B cell (primary cell): Measurements from ENCODE around the gene SLC27A1. TPM values are rescaled to one million over a fixed set of nuclear protein-coding genes. Genes with fewer than 3 reads are reported as not detected.
A peak's percentile ranks its signal among the peaks of the same experiment; 100 is the strongest.

Source experiments
- ATAC-seq: fragments of 200-7000 bp; cut with Tn5 transposase; one replicate; pipeline ENCODE4 v1.10.0; 2021; ENCODE audit warnings: low read depth, mild to moderate bottlenecking, moderate number of reproducible peaks, moderate library complexity
- CTCF ChIA-PET: fragments of 350-600 bp; sonication (Branson Sonifier 250); formaldehyde crosslinking; loops from one replicate; lab custom pipeline; 2021; ENCODE audit warnings: antibody characterized with exemption, inconsistent platforms; lab: Charles Lee
- POLR2A ChIA-PET: fragments of 350-600 bp; sonication (Branson Sonifier 250); formaldehyde crosslinking; loops from one replicate; lab custom pipeline; 2021; ENCODE audit warnings: antibody characterized with exemption; lab: Charles Lee
- DNase-seq: peaks from one replicate; pipeline ENCODE4 v3.0.0; 2013
- H2AFZ ChIP-seq: 2 replicates; pipeline ENCODE4 v1.6.1; 2012; ENCODE audit warnings: mild to moderate bottlenecking, low read depth, low read length; ENCODE audit not compliant: insufficient read depth, poor library complexity, severe bottlenecking
- H3K27ac ChIP-seq, 2 donors: 1 replicate in 1 of 2; 2 replicates in 1 of 2; pipeline ENCODE4 v1.5.1; 2012 to 2013; ENCODE audit warnings: low read length in 2 of 2, mild to moderate bottlenecking in 2 of 2, moderate library complexity in 1 of 2
- H3K27me3 ChIP-seq, 4 experiments: fragments of 200-600 bp in 1 of 4; sonication (generic) in 1 of 4; replicated peaks in 1 of 4; 1 replicate in 2 of 4; 2 replicates in 2 of 4; pipeline versions ENCODE4 v1.6.1 to v1.7.0; 2013 to 2016; ENCODE audit warnings: low read length in 3 of 4, mild to moderate bottlenecking in 2 of 4, mixed read lengths in 1 of 4, moderate library complexity in 1 of 4; ENCODE audit not compliant: insufficient read depth in 4 of 4, control insufficient read depth in 3 of 4; ENCODE audit errors: control extremely low read depth in 1 of 4
- H3K36me3 ChIP-seq, 2 experiments: replicated peaks in 1 of 2; 1 replicate in 1 of 2; 2 replicates in 1 of 2; pipeline versions ENCODE4 v1.6.1 to v1.7.1; 2013; ENCODE audit warnings: low read length in 1 of 2; ENCODE audit not compliant: insufficient read depth in 2 of 2, control insufficient read depth in 1 of 2; ENCODE audit errors: control extremely low read depth in 1 of 2, extremely low read depth in 1 of 2
- H3K4me1 ChIP-seq, 2 donors: fragments of 200-600 bp in 1 of 2; sonication (generic) in 1 of 2; 1 replicate in 1 of 2; 2 replicates in 1 of 2; pipeline versions ENCODE4 v1.5.1 to v1.6.1; 2013 to 2017; ENCODE audit warnings: low read length in 2 of 2; ENCODE audit not compliant: control insufficient read depth in 2 of 2, insufficient read depth in 2 of 2
- H3K4me2 ChIP-seq: replicated peaks from 2 replicates; pipeline ENCODE3; 2012; ENCODE audit warnings: mild to moderate bottlenecking, low read depth, low read length; ENCODE audit not compliant: poor library complexity, severe bottlenecking
- H3K4me3 ChIP-seq, 5 experiments: fragments of 200-600 bp in 1 of 5; sonication (generic) in 1 of 5; 1 replicate in 3 of 5; 2 replicates in 2 of 5; pipeline versions ENCODE4 v1.5.1 to v1.7.0; 2011 to 2016; ENCODE audit warnings: low read length in 4 of 5, mild to moderate bottlenecking in 4 of 5, low read depth in 2 of 5, control low read depth in 1 of 5, moderate library complexity in 1 of 5; ENCODE audit not compliant: insufficient read depth in 1 of 5; ENCODE audit errors: control extremely low read depth in 1 of 5, extremely low read depth in 1 of 5
- H3K79me2 ChIP-seq: fragments of 200-600 bp; sonication (generic); one replicate; pipeline ENCODE4 v1.6.0; 2016; ENCODE audit warnings: low read length; ENCODE audit not compliant: control insufficient read depth, insufficient read depth
- H3K9ac ChIP-seq: fragments of 200-600 bp; sonication (generic); 2 replicates; pipeline ENCODE4 v1.6.1; 2017; ENCODE audit warnings: mild to moderate bottlenecking, low read length, moderate library complexity
- H3K9me3 ChIP-seq, 3 donors: one replicate each; pipeline versions ENCODE4 v1.6.1 to v1.7.1; 2013; ENCODE audit warnings: low read length in 2 of 3; ENCODE audit not compliant: control insufficient read depth in 2 of 3, insufficient read depth in 1 of 3; ENCODE audit errors: control extremely low read depth in 1 of 3
- H4K20me1 ChIP-seq: 2 replicates; pipeline ENCODE4 v1.6.0; 2012; ENCODE audit warnings: mild to moderate bottlenecking, low read length; ENCODE audit not compliant: insufficient read depth, control insufficient read depth, poor library complexity, severe bottlenecking
- H3K27ac Mint-ChIP-seq: one replicate; pipeline ENCODE4 v1.8.0; 2021; ENCODE audit warnings: mixed read lengths
- H3K27me3 Mint-ChIP-seq: one replicate; pipeline ENCODE4 v1.8.0; 2021; ENCODE audit warnings: mixed read lengths
- H3K4me1 Mint-ChIP-seq: one replicate; pipeline ENCODE4 v1.8.0; 2021; ENCODE audit warnings: mixed read lengths
- H3K4me3 Mint-ChIP-seq: one replicate; pipeline ENCODE4 v1.8.0; 2021; ENCODE audit warnings: mixed read lengths
- H3K9me3 Mint-ChIP-seq: one replicate; pipeline ENCODE4 v1.8.0; 2022; ENCODE audit warnings: mixed read lengths; ENCODE audit not compliant: insufficient read depth
- CTCF ChIP-seq: fragments of 200-600 bp; IDR thresholded peaks from one replicate; pipeline ENCODE4 v1.8.0; 2022; ENCODE audit warnings: antibody characterized with exemption, mild to moderate bottlenecking
- EZH2 ChIP-seq: IDR thresholded peaks from 2 replicates; pipeline ENCODE4 v1.6.1; 2012; ENCODE audit warnings: borderline replicate concordance, low read depth, mild to moderate bottlenecking, moderate library complexity, low read length; ENCODE audit not compliant: insufficient read depth, poor library complexity, severe bottlenecking
- WGBS: methylation state at CpG from one replicate; pipeline ENCODE4 v1.1.5; 2013; ENCODE audit warnings: missing lambda C conversion rate; ENCODE audit not compliant: insufficient coverage; 5-methylcytosine and 5-hydroxymethylcytosine counted together
- intact Hi-C: fragments of 100-400 bp; cut with micrococcal nuclease; formaldehyde crosslinking; loops from one replicate; pipeline ENCODE4 v1.10.0; 2022
- polyA plus RNA-seq: library from polyadenylated mRNA; depleted of rRNA; stranded (reverse); fragments of >200 nt; gene quantifications from 2 replicates; pipeline ENCODE4 v1.2.3, GENCODE V29; 2012
- total RNA-seq, 2 donors: library from RNA; stranded (reverse); fragments of 120-200 nt in 1 of 2; gene quantifications; 1 replicate in 1 of 2; 2 replicates in 1 of 2; pipeline versions ENCODE4 v1.2.3 to v1.2.4, GENCODE V29; 2013 to 2022

SLC27A1 gene
- total and polyA plus RNA-seq, 2 donors (not counting 1 experiment from before 2014, with no cell fraction given) = 5.1 to 9.5 TPM

DNA sequence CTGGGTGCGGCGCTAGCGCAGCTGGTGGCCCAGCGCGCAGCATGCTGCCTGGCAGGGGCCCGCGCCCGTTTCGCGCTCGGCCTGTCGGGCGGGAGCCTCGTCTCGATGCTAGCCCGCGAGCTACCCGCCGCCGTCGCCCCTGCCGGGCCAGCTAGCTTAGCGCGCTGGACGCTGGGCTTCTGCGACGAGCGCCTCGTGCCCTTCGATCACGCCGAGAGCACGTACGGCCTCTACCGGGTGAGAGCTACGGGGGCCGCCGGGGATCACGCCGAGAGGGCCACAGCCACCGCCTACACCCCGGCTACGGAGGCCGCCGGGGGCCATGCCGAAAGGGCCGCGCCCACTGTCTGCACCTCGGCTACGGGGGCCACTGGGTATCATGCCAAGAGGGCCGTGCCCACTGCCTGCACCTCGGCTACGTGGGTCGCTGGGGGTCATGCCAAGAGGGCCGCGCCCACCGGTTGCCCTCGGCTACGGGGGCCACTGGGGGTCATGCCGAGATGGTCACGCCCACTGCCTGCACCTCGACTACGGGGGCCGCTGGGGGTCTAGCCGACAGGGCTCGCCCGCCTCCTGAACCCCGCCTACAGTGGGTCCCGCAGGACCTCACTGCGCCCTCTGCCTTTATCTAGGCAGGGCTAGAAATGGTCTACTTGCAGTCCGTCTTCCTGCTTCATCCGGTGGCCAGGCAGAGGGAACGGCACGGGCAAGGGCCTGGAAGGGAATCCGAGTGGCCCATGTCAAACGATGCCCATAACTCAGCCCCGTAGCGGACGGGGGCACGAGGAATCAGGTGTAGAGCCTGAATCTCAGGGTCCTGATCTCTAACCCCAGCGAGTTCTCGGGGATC lies 41.6 kb downstream of the SLC27A1 start:
- peak overlapping the region; percentile 75 for H3K4me2 ChIP-seq
- Mint-ChIP-seq H3K27ac (peak overlapping the region; percentile 95), H3K27me3 (no peaks in the 10 kb centered on the region), H3K9me3 (no peaks in the 10 kb centered on the region), H3K4me3 (peak overlapping the region; percentile 96), H3K4me1 (peaks cover 40% of the 10 kb centered on the region)
- H3K9me3 ChIP-seq = peaks cover 0 to under 1% (median 0%) of the 10 kb centered on the region in 3 donors
- peak overlapping the region; percentile 82 to 94 for H3K27ac ChIP-seq
- peaks cover 56% of the 10 kb centered on the region for H3K79me2 ChIP-seq
- H3K9ac ChIP-seq = peak overlapping the region; percentile 68
- peaks cover 13% of the 10 kb centered on the region for H4K20me1 ChIP-seq
- intact Hi-C loops = loop anchor here (1.0 to 5.0 kb wide), 8 partner anchors 11 to 1405 kb away; partner anchors contain the start of genes COLGALT1, COPE, DDX49 and RPL18A
- peak; percentile 38 for TF ChIP-seq CTCF
- no peak for TF ChIP-seq EZH2
- H3K4me1 ChIP-seq = peaks cover 18 to 24% of the 10 kb centered on the region in 2 donors
- H3K4me3 ChIP-seq = peak overlapping the region; percentile 68 to 98 (median 85)
- peak; percentile 96 for DNase-seq
- no peaks in the 10 kb centered on the region for H3K36me3 ChIP-seq
- peak overlapping the region; percentile 86 for H2AFZ ChIP-seq
- ChIA-PET CTCF (interaction anchor here (1.0 to 5.0 kb wide), 9 partner anchors 9 to 347 kb away, joined by 3 to 40 read pairs (median 7); partner anchors contain the start of gene RPL18A), POLR2A (interaction anchor here (0.5 to 4.1 kb wide), 16 partner anchors 11 to 741 kb away, joined by 3 to 45 read pairs (median 5); partner anchors contain the start of genes CCDC124, COLGALT1 and USE1)
- no peaks in the 10 kb centered on the region for H3K27me3 ChIP-seq
- under 1% methylated on average over 82 of the region's 82 CpGs for WGBS
- peak; percentile 84 for ATAC-seq
